HG03378 (cell line): ENCODE results near the gene CDKN1C.

Experiments
- ATAC-seq: cut with Tn5 transposase; IDR thresholded peaks from one replicate; pipeline ENCODE4 v1.9.1; 2021; ENCODE audit warnings: mild to moderate bottlenecking, moderate library complexity; ENCODE audit not compliant: unreplicated experiment

The CDKN1C gene

DNA sequence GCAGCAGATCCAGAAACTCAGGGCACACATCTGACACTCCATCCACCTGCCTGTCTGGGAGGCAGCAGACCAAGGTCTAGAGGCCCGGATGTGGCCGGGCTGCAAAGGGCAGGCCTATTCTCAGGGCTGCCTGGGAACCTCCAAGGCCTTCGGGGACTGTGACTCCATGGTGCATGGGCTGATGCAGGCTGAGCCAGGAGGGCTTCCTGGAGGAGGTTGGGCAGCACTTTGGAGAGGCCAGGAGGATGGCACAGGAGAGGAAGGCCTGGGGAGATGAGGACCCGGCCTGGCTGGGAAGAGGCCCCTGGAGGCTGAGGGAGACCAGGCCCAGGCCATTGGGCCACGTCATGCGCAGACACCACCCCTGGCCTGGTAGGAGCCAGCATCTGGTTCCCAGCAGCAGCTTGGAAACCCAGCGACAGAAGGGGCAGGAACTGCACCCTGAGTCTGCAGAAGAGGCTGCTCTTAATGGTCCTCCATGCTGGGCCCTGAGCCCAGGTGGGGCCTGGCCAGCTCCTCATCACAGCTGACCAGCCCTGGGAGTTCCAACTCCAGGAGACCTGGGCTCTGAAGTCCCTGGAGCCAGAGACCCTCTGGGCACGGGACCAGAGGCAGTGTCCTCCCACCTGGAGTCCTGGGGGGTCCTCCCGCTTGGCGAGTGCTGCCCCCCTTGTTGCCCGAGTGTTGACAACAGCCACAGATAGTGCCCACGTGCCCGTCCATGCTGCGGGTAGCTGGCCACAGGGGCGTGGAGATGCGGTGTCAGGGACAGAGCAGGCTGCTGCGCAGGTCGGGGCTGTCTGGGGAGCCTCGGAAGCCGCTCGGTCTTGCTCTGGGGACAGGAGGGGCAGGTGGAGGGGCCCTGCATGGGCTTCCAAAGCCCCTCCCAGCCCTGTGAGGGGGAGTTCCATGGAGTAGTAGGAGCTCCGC, 38.1 kb upstream of the CDKN1C start:
- no peak for ATAC-seq

DNA sequence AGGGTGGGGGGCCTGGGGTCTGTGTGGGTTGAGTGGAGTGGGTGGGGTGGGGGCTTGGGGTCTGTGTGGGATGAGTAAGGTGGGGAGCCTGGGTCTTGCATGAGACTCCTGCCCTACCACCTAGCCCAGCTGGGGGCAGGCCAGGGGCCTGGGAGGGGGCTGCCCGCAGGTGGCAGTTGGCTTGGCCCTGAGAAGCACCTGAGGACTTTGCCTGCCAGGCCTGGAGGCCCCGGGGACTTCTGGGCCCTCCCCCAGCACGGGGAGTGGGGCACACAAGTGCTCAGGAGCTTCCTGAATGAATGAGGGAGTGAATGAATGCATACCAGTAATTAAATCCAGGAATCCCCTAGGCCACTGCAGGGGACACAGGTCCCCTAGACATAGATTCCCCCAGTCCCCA, 37.1 kb upstream of the CDKN1C start:
- no peak for ATAC-seq

DNA sequence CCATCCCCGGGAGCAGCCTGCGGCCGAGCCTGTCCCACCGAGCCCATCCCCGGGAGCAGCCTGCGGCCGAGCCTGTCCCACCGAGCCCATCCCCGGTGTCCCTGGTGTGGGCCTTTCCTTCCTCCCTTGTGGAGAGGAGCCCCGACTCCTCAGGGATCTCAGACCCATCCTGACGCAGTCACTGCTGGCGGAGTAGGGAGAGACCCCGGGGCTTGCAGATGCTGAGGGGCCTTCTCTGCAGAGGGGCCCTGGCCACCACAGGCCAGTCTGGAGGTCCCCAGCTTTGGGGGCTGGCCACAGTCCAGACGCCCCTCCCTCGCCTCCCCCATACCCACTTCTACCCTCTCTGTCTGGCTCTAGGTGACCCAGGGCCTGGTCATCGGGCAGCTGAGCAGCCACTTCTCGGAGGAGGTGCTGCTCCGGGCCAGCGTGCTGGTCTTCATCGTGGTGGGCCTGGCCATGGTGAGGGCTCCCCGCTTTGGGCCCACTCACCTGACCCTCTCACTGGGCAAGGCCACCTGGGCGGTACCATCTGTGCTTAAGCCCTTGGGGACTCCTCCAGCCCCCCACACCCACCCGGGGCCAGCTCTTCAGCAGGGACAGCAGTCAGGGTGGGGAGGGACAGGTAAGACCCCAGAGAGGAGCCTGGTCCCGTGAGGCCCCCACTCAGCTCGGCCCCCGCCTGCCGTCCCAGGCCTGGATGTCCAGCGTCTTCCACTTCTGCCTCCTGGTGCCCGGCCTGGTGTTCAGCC, 36.3 kb upstream of the CDKN1C start:
- ATAC-seq: no peak

DNA sequence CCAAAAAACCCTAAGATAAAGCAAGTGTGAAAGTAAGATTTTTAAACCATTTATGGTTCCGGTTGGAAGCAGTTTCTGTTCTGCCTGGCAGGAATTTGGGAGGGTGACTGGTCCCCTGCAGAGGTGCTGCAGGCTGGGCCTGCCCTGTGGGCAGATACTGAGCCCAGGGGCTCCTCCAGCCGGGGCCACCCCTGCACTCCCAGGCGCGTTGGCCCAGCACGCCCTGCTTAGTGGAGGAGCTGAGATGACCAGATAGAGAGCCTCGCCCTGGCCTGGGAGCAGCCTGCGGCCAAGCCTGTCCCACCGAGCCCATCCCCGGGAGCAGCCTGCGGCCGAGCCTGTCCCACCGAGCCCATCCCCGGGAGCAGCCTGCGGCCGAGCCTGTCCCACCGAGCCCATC, 35.7 kb upstream of the CDKN1C start:
- ATAC-seq: no peak

DNA sequence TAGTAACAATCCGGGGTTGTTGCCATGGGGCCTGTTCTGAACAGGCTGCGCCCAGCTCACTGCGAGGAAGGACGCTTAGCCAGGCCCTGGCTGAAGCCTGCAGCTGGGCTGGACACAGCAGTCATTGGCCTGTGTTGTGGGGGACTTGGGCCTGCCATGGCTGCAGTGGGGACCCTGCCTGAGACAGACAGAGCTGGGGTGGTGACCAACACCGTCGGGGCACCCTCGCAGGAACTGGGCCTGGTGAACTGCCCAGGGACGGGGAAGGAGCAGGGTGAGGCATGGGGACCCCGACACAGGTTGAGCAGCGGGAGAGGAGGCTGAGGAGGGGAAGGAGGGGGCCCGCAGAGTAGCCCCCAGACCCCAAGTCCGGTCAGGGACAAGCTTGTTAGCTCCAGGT, 34.8 kb upstream of the CDKN1C start:
- no peak for ATAC-seq

DNA sequence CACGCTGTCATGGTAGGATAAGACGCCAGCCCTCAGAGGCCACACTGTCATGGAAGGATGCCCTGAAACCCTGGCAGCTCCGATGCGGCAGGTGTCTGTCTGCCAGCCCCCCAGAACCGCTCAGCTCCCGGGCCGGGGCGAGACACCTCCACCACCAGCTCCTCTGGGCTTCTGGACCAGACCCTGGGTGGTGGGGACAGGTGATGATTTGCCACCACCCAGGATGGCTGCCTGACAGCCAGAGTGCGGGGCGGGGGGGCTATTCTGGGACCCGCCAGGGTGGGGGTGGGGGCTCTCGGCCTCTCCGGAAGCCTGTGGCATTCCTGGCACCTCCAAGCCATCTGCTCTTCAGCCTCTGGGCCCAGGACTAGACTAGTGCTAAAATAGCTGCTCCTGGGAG, 34.3 kb upstream of the CDKN1C start:
- no peak for ATAC-seq

DNA sequence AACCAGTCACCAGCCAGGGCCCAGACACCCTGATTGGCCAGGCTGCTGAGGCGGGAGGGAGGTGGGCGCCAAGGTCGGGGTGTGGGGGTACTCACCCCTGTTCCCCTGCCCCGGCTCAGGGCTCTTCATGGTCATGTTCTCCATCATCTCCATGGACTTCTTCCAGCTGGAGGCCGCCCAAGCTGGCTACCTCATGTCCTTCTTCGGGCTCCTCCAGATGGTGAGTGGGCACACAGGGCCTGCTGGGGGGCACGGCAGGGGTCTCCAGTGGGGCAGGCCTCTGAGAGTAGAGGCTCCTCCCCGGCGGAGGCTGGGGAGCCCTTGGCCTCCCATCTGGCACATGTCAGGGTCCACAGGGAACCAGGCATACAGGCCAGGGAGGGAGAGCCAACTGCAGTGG, 33.6 kb upstream of the CDKN1C start:
- ATAC-seq: no peak

DNA sequence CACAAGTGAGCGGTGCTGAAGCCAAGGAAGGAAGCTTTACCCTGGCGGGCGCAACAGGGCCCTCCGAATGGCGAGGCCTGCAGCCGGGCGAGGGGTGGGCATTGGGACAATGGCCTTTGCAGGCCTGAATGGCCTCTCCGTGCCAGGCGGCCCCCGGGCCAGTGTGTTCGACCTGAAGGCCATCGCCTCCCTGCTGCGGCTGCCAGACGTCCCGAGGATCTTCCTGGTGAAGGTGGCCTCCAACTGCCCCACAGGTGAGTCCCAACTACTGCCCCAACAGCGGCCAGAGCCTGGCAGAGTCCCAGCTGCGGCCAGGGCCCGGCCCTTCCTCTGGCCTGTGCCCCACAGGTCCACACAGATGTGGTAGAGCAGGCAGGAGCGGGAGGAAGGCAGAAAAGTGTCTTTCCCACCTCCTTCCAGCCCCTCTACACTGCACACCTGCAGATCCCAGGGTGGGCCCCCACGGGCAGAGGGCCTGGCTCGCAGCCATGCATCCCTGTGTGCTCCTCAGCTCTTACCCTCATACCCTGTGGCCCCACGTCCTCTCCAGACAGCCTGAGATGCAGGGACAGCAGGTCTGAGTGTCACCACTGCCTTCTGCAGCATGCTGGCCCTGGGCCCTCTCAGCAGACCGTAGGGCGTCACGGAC, 32.4 kb upstream of the CDKN1C start:
- ATAC-seq: no peak

DNA sequence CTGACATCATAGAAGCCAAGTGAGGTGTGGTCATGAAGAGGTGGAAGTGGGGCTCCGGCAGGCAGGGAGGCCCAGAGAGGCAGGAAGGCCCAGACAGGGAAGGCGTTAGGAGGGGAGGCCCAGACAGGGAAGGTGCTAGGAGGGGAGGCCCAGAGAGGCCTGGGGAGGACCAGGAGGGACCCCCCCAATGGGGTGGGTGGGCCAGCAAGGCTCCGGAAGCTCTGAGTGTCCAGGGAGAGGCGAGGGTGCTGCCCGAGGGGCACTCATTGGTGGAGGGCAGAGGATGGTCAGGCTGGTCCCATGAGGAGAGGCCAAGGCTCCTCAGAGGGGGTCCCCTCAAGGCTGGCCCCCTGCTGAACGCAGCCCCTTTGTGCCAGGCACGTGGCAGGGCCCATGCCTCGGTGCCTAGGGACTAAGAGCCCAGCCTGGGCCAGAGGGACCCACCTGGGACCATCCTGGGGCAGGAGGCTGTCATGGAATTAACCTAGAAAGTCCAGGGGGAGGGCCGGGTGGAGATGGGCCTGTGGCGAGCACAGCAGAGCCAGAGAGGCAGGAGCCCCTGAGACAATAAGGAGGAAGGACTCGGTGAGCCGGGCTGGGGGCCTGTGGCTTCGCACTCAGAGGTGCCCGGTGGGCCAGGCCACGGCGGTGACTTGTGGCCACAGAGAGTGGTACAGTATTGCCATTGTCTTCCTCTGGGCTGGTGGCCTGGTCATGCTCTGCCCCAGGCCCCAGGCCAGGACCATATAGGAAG, 31.5 kb upstream of the CDKN1C start:
- ATAC-seq: no peak

DNA sequence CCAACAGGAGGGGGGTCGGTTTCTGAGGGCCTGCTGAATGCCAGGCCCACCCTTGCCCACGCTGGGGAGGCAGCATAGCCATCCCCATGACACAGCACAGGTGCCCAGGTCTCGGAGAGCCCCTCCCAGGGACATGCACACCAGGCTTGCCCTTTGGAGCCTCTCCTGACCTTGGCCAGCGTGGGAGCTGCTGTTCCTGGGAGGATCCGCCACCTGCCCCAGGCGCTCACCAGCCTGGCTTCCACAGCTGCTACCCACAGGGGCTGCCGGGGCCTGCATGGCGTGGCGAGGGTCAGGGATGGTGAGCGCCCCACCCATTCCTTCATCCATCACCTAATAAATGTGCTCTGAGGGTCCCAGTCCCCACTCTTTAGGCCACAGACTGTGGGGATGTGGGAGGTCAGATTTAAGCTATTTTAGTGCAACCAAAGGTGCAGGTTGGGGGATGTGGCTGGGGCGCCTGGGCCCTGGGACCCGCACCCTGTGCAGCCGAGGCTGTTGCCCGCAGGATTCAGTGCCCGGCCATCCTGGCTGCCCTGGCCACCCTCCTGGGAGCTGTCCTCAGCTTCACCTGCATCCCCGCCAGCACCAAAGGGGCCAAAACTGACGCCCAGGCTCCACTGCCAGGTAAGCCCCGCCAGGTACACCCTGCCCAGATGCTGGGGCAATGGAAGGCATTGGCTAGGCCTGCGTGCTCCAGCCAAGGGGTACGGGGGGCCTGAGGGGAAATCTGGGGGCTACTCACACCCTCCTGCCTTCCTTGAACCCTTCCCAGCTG, 30.7 kb upstream of the CDKN1C start:
- no peak for ATAC-seq

DNA sequence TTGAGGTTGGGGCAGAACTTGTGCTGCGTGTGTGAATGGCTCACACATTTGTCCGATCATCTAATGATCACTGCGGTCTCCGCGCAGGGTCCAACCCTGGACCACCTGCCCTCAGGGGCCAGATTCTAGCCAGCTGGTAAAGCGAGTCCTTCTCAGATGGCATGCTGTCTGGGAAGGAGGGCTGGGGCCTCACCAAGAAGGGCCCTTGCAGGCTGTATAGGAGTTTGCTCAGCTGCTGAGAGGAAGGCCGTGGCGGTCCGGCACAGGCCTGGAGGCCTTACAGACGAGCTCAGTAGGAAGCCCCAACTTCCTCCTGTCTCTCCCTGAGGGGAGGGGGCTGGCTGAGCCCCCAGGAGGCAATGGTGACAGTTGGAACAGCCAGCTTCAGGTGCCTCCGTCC, 29.9 kb upstream of the CDKN1C start:
- ATAC-seq: no peak

DNA sequence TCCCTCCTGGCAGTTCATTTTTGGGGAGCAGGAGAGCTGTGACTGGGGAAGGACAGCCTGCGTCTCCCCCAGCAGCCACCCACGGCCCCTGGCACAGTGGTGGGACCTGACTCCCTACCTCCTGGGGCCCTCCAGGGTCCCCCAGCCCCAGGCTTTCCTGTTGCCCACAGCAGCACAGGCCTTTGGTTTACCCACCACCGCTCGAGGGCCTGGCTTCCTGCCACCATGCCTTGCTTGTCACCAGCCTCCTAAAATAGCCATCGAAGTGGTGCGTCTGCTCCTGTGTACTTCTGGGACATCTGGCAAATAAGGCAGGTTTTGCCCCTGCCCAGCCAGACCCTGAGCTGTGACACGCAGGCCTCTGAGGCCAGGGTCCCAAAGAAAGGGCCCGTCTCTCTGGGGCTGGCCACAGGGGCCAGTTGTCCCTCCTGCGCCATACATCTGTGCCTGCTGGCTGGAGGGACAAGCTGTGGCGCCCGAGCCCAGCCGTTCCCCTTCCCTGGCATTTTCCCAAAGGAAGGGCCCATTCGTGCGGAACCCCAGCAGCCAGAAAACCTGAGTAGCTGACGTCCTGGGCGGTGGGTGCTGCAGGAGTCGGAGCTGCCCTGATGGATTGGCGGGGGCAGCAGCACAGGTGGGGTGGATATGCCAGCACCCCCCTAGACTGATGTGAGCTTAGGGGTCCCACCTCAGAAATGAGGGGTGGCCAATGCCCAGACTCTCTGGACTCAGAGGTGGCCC, 29.1 kb upstream of the CDKN1C start:
- no peak for ATAC-seq

DNA sequence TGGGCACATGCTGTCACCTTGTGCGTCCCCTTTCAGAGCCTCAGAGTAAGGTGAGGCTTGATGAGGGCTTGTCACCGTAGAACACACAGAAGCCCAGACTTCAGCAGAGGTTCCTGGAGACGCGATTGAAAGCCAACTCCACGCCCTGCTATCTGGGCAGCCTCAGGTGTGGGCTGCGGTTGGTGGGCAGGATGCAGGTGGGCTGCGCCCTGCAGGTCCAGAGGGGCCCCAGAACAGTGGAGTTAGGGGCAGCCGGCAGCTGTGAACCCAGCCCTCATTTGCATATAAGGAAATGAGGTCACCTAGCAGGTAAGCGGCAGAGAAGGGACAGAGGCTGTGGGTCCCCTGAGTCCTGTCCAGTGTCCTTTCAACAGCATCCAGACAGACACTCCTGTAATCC, 28.2 kb upstream of the CDKN1C start:
- ATAC-seq: no peak

DNA sequence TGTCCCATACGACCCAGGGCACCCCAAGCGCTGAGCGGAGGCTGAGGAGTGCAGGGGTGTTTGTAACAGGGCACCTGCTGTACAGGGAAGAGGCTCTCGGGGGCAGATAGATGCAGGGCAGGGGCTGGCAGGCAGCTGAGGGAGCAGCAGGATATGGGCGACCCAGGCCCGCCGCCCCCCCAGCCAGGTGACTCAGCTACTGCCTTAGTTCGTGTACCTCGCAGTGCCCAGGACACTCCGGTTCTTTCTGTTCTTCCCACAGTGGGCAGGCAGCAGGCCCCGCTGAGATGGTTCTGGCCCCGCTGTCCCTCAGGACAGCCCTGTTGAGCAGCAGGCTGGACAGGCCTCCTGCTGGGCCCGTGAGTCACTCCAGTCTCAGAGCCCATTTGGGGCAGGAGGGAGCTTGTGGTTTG, 27.4 kb upstream of the CDKN1C start:
- ATAC-seq: no peak

DNA sequence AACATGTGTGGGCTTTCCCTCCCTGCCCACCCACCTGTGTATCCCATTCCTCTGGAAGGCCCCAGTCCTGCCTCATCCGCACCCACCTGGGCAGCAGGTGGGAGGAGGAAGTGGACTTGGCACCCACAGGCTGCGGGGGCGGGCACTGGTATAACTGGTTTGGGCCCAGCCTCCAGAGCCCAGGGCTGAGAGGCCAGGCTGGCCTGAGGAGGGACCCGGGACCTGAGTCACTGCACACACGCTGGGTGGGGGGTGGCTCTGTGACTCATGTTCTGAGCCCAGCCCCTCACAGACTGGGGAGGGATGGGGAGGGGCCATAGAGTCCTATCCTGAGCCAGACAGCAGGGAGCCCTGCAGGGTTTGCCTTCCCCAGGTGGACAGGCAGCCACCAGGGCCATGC, 26.9 kb upstream of the CDKN1C start:
- ATAC-seq: no peak

DNA sequence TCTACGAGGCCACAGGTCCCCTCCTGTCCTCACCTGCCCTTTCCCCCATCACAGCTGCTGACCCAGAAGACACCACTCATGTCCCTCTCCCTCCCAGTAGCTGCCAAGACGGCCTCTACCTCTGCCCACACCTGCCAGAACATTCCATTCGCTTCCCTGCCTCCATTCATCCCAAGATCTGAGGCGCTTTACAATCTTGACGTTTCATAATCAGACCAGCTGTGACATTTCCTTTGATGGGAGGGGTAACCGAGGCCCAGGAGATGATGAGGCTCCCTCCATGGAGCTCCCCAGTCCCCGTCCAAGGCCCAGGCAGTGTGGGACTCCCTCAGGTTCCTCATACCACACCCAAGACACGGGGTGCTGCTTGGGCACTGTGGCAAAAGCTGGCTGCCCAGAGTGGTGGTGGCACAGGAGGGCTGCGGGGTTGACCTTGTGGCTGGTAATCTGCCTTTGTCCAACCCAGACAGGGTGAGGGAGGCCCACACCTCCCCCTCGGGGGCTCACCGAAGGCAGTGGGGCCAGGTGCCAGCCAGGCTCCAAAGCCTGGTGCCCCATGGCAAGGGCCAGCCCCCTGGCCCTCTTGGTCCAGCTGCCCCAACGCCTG, 26.3 kb upstream of the CDKN1C start:
- ATAC-seq: no peak

DNA sequence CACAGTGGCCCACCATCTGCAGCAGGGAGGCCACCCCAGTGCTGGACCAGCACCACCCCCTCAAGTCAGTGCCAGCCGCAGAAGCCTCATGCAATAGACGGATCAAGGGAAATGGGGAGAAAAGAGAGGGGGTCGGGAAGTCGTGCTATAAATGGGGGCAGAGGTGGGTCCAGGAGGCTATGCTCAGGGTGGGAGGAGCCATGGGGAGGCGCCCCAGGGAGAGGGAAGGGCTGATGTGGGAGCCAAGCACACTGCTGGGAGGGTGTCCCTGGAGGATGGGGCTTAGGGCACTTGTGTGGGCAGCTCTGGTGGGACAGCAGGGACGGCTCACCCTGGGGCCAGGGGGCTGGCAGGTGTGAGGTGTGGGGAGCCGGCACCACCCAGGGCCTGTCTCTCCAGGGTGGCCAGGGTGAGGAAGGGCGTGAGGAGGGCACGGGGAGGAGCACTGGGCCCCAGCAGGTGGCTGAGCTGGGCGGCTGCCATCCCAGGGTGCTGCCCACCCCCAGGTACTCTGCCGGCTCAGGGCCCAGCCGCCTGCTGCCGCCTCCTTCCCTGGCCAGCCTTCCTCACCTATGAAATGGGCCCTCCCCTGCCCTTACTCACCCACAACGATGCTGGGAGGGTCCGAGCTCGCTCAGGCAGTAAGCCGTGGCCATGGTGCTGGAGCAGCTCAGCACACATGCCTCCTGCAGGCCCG, 25.7 kb upstream of the CDKN1C start:
- no peak for ATAC-seq

DNA sequence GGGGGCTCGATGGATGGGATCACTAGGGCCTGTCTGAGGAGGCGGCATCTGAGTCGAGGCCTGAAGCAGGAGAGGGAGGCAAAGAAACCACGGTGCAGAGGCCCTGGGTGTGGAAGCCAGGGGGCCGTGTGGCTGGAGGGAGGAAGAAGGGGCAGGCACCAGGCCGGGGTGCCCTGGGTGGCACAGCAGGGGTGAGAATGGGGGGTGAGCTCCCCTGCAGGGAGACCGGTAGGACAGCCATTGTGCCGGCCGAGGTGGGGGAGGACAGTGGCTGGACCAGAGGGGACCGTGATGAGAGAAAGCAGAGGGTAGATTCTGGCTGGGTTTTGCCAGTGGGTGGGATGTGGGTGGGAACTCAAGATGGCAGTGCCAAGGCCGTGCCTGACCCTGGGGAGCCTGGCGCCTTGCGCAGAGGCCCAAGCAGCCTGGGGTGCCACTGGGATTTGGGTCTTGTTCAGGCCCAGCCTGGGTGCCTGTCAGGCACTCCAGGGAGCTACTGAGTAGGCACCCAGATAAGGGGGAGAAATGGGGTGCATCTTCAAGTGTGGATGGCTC, 24.9 kb upstream of the CDKN1C start:
- ATAC-seq: no peak
